ENCODE data around the gene PAPPA.

DNA sequence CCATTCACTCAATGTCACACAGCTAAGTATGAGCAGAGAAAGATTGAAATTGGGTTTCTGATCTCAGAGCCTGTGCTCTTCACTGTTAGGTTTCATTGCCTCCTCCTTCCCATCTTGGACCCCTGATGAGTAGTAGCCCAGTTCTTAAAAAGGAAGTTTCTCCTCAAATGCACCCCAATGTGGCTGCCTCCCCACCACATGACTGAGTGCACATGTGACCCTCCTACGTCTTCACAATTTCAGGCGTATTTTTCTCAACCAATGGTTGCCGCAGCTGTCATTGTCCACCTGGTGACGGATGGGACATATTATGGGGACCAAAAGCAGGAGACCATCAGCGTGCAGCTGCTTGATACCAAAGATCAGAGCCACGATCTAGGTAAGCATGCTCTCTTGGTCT lies 178.5 kb downstream of the PAPPA start:
- no peak for TF ChIP-seq EP300 (IDR thresholded peaks at IDR 0.05)
- TF ChIP-seq, protein P1, sequence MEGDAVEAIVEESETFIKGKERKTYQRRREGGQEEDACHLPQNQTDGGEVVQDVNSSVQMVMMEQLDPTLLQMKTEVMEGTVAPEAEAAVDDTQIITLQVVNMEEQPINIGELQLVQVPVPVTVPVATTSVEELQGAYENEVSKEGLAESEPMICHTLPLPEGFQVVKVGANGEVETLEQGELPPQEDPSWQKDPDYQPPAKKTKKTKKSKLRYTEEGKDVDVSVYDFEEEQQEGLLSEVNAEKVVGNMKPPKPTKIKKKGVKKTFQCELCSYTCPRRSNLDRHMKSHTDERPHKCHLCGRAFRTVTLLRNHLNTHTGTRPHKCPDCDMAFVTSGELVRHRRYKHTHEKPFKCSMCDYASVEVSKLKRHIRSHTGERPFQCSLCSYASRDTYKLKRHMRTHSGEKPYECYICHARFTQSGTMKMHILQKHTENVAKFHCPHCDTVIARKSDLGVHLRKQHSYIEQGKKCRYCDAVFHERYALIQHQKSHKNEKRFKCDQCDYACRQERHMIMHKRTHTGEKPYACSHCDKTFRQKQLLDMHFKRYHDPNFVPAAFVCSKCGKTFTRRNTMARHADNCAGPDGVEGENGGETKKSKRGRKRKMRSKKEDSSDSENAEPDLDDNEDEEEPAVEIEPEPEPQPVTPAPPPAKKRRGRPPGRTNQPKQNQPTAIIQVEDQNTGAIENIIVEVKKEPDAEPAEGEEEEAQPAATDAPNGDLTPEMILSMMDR (IDR thresholded peaks at IDR 0.05) = no peak
- TF ChIP-seq POLR2A (IDR thresholded peaks at IDR 0.05) = no peak
